VCaP (cell line): ENCODE results near the gene SCP2.
A peak's percentile ranks its signal among the peaks of the same experiment; 100 is the strongest.

Experiments
- H3K27ac ChIP-seq: fragments of 450-650 bp; 2 replicates; pipeline ENCODE4 v1.5.1; 2017
- TF ChIP-seq, protein P1 (sequence below): fragments of 450-650 bp; conservative IDR thresholded peaks from 2 replicates; pipeline ENCODE4 v1.5.1; 2017; ENCODE audit warnings: mild to moderate bottlenecking, moderate library complexity

The SCP2 gene

DNA sequence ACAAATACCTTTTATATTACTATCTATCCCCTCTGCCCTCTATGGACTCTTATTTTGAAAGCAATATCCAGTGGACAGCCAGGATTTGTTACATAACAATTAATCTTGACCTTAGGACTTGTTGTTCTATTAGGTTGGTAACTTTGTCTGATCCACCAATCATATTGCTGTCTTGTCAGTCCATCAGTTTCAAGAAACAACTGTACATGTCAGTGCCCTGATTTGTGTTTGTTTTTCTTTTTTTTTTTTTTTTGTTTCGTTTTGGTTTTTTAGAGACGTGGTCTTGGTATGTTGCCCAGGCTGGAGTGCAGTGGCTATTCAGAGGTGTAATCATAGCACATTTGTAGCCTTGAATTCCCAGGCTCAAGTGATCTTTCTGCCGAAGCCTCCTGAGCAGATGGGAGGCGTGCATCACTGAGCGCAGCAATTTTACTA is 1.5 kb upstream of the SCP2 start:
- TF ChIP-seq, protein P1, sequence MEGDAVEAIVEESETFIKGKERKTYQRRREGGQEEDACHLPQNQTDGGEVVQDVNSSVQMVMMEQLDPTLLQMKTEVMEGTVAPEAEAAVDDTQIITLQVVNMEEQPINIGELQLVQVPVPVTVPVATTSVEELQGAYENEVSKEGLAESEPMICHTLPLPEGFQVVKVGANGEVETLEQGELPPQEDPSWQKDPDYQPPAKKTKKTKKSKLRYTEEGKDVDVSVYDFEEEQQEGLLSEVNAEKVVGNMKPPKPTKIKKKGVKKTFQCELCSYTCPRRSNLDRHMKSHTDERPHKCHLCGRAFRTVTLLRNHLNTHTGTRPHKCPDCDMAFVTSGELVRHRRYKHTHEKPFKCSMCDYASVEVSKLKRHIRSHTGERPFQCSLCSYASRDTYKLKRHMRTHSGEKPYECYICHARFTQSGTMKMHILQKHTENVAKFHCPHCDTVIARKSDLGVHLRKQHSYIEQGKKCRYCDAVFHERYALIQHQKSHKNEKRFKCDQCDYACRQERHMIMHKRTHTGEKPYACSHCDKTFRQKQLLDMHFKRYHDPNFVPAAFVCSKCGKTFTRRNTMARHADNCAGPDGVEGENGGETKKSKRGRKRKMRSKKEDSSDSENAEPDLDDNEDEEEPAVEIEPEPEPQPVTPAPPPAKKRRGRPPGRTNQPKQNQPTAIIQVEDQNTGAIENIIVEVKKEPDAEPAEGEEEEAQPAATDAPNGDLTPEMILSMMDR, result no peak

DNA sequence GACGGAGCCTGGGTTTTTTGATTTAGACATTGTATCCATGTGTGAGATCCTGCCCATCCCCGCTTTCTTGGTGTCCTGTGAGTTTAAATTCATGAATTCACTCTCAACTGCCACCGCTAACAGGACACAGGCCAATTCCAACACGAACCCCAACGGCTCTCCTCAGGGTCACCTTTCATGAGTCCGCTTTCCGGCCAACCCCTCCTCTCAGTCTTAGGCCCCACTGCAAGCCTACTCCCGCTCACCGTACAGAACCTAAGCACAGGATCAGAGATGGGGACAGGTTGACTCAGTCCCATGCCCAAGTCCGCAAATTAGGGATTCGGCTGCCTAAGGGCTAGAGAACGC is 238 bp upstream of the SCP2 start:
- H3K27ac ChIP-seq, result peak overlapping the region; percentile 84
- TF ChIP-seq, protein P1, result no peak

More for the DNA sequence above, 1.5 kb upstream of the SCP2 start:
- peak overlapping the region; percentile 13; the same call in 1 of the 2 replicates for H3K27ac ChIP-seq

DNA sequence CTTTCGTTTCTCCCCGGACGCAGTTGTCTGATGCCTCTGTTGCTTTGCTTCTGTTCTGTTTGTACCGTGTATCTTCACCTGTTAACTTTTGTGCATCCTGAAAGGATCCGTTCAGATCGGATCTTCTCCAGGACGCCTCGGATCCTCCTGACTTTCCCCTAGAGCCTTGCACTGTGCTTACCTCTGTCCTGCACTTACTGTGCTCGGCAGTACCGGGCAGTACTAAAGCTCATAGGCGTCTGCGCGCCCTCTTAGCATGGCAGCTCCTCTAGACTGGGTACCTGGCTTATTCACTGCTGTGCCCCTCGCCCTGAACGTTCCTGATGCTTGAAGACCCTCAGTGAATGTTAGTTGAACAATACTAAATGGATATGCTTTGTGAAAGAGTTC is 934 bp downstream of the SCP2 start:
- H3K27ac ChIP-seq, result peak overlapping the region; percentile 84
- TF ChIP-seq, protein P1, result no peak

DNA sequence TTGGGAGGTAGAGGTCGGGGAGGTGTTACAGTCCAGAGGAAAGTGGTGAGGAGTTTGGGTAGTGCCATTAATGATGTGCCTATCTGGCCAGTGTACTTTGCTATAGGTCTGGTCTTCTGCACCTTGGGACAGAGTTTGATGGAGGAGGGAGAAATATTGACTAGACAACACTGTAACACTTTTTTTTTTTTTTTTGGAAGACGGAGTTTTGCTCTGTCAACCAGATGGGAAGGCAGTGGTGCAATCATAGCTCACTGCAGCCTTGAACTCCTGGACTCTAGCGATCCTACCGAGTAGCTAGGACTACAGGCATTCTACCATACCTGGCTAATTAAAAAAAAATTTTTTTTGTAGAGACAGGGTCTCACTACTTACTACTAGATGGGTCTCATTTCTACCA is 1.9 kb downstream of the SCP2 start:
- no peak overlapping the region for H3K27ac ChIP-seq
- TF ChIP-seq, protein P1, result no peak

DNA sequence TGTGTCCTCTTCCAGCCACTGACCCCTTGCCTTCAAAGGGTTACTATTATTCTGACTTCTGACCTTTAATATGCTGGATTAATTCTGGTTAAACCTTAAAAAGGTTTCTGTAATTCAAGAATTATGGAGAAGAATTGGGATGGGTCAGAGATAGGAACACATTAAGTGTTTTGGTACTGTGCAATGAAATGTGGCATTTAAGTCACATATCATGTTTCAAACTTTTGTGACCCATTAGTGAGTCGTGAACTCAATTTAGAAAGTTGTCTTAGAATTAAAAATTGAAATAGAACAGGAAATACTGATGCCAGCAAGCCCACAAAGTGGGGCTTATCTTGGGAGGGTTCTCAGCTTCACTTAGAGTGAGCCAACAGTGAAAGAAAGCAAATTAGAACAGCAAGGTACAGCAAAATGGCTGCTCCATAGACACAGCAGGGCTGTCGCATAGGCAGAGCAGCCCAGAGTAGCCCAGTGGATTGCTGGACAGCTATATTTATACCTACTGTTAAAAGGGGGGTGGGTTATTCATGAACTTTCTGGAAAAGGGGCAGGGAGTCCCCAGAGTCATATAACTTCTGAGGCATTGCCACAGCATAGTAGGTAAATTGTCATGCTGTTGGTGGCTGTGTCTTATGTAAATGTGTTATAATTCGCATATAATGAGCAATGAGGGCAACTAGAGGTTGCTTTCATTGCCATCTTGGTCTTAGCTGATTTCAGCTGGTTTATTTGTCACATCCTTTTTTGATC is 10.5 kb downstream of the SCP2 start:
- no peak overlapping the region for H3K27ac ChIP-seq
- TF ChIP-seq, protein P1, result no peak

DNA sequence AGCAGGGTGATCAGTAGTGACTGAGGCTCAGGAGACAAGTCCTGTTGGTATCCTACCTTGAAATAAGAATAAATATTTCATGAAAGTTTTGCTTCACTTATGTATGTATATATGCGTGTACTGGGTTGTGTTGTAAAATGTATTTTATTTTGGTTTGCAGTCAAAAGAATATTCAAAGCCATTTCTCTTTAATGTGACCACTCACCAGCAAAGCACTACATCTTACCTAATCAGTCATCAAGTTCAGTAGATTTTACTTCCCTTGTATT is 11.0 kb downstream of the SCP2 start:
- TF ChIP-seq, protein P1, result no peak
- H3K27ac ChIP-seq, result no peak overlapping the region

DNA sequence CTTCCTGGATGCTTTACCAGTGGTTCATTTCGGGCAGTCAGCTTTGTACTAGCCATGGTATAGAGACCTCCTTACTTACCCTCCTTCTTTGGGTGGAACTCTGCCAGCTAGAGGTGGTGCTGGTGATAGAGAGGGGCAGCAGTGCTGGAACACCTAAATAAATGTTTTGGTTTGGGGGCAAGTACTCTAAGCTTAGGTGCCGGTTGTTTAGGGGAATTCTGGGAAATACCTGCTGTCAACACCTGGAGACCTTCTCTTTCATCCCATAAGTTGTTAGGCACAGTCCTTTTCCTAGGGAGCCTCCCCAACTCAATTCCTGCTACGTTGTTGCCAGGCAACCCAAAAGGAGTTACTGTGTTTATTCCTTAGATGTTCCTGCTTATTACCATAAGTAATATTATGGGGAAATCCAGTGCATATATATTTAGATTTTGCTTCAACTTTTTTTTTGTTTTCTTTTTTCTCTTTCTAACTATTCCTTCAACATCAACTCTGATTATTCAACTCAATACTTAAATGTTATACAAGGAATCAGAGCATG is 16.9 kb downstream of the SCP2 start:
- no peak overlapping the region for H3K27ac ChIP-seq
- TF ChIP-seq, protein P1, result no peak
